T-helper 2 cell treated with Interferon-gamma antibody and Interleukin-4, amounts not matched to agents 5 μg/mL and 100 μg/mL, for 36 hours (primary cell): Measurements from ENCODE around the gene PIAS1.
A peak's percentile ranks its signal among the peaks of the same experiment; 100 is the strongest.
"Not testable (repeated sequence)": the region's sequence is repeated elsewhere in the genome, so short reads cannot be mapped to it uniquely, and the experiment has no call there.

ENCODE experiments used
- DNase-seq: peaks from one replicate; pipeline ENCODE4 v3.0.0; 2021; ENCODE audit warnings: low spot score
- H3K27ac Mint-ChIP-seq: one replicate; pipeline ENCODE4 v1.8.0; 2021; ENCODE audit warnings: mild to moderate bottlenecking, mixed read lengths
- H3K27me3 Mint-ChIP-seq: one replicate; pipeline ENCODE4 v1.8.0; 2021; ENCODE audit warnings: low read depth, mixed read lengths
- H3K36me3 Mint-ChIP-seq: one replicate; pipeline ENCODE4 v1.8.0; 2021; ENCODE audit warnings: low read depth, mixed read lengths
- H3K4me1 Mint-ChIP-seq: one replicate; pipeline ENCODE4 v1.8.0; 2021; ENCODE audit warnings: low read depth, mixed read lengths
- H3K4me3 Mint-ChIP-seq: one replicate; pipeline ENCODE4 v1.8.0; 2022; ENCODE audit warnings: mild to moderate bottlenecking, moderate library complexity, mixed read lengths
- H3K9me3 Mint-ChIP-seq: one replicate; pipeline ENCODE4 v1.8.0; 2021; ENCODE audit warnings: mixed read lengths

PIAS1 gene

DNA sequence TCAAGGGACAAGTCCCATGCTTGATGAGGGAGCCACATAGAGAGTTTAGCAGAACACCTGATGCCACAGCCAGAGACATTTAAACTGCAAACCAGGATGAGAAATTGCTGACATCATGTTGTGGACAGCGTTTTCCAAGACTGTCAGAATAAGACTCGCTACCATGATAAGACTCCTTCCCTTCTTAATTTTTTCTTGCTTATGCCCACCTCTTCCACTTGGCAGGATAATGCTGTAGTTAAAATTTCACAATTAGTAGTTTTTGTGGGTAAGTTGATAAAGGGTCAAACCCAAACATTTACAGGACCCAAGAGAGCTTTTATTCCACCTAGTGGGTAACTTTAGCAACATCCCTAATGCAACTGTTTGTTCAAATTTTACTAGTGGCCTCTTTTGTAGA, 3.0 kb upstream of the PIAS1 start:
- peaks cover 20% of the 10 kb centered on the region for H3K4me1 Mint-ChIP-seq
- peaks cover 8% of the 10 kb centered on the region for H3K9me3 Mint-ChIP-seq
- no peak overlapping the region for H3K4me3 Mint-ChIP-seq
- H3K27ac Mint-ChIP-seq = no peak overlapping the region
- DNase-seq = no peak
- H3K36me3 Mint-ChIP-seq = peaks cover 2% of the 10 kb centered on the region
- H3K27me3 Mint-ChIP-seq = peaks cover 13% of the 10 kb centered on the region

DNA sequence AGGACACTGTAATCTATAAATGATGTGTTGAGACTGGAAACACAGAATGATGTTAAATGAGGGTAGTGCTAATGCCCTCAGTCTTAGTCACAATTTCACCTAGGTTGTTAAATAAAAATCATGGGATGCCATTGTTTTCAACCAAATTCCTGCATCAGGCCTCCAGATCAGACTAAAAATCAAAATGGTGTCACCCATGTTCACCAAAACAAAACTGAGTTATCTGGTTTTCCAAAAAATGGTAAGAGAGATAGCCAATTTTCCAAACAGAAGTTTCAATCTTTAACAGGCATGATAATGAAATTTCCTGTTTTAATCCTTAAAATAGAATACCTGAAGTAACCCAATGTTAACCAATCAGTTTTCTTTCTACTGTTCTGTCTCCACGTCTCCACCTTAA, 2.2 kb upstream of the PIAS1 start:
- Mint-ChIP-seq H3K27ac (no peak overlapping the region), H3K36me3 (peaks cover 2% of the 10 kb centered on the region), H3K27me3 (peaks cover 13% of the 10 kb centered on the region), H3K4me3 (no peak overlapping the region), H3K4me1 (peaks cover 27% of the 10 kb centered on the region), H3K9me3 (peaks cover 8% of the 10 kb centered on the region)
- DNase-seq = no peak

DNA sequence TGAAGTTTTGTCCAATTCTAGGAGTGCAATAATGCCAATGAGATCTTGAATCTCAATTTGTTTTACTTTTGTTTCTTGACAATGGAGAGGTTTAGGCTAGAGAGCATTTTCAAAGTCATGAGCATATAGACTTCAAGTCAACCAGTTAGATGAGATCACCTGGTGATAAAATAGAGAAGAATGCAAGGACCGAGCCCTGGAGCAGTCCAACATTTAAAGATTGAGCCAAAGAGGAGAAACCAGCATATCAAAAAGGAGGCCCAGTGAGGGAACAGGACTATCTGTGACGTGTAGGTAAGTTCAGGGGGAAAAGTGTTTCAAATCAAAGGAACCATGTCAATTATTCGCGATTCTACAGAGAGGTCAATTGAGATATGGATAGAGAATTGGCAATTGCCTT, 1.7 kb upstream of the PIAS1 start:
- Mint-ChIP-seq H3K27ac (peak overlapping the region; percentile 39), H3K9me3 (peaks cover 8% of the 10 kb centered on the region), H3K4me3 (peak overlapping the region; percentile 90), H3K4me1 (peaks cover 32% of the 10 kb centered on the region), H3K27me3 (peaks cover 13% of the 10 kb centered on the region), H3K36me3 (peaks cover 2% of the 10 kb centered on the region)
- DNase-seq = no peak

DNA sequence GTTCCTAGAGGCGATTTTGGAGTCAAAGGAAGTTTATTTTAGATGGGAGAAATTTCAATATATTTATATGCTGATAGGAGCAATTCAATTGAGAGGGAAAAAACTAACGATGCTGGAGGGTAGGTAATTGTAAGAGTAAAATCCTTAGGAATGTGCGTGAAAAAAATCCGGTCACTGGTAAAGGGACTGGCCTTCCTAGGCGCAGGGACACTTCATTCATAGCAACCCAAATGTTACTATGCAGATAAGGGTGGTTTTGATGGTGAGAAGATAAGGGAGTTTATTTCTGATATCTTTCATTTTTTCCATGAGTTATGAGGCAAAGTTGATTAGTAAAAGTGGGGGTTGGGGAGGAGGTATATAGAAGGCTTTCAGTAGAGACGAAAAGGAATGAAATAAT, 1.1 kb upstream of the PIAS1 start:
- Mint-ChIP-seq H3K27ac (peak overlapping the region; percentile 31), H3K4me3 (peak overlapping the region; percentile 90), H3K9me3 (peaks cover 8% of the 10 kb centered on the region), H3K4me1 (peaks cover 33% of the 10 kb centered on the region), H3K27me3 (peaks cover 12% of the 10 kb centered on the region), H3K36me3 (peaks cover 2% of the 10 kb centered on the region)
- no peak for DNase-seq

DNA sequence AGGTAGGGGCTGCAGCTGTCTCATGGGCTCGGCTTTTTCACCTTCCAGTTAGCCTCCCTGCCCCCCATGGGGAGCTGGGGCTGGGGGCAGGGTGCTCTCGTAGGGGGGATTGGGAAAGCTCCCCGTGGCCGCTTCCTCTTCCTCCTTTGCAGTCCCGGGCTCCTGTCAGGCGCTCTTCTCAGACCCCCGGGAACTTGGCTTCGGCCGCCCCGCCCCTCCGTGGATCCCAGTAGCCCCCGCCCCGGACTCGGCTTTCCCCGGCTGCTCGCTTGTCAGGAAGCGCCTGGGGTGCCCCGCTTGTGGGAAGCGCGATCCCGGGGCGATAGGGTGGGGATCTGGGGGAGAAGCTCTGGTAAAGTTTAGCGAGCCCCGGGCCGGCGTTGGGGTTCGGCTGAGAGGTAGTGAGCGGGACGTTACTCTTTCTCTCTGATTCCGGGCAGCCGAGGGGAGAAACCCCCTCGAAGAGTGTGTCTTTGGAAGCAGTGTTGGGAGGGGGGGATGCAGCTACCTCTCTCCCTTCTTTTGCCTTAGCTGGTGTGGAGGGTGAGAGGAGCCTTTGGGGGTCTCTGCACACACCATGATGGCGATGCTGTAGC, 611 bp downstream of the PIAS1 start:
- Mint-ChIP-seq H3K4me1 (peaks cover 38% of the 10 kb centered on the region), H3K9me3 (peaks cover 8% of the 10 kb centered on the region), H3K27ac (peak overlapping the region; percentile 91), H3K4me3 (peak overlapping the region; percentile 95), H3K27me3 (peaks cover 6% of the 10 kb centered on the region), H3K36me3 (peaks cover 3% of the 10 kb centered on the region)
- peak; percentile 23 for DNase-seq

DNA sequence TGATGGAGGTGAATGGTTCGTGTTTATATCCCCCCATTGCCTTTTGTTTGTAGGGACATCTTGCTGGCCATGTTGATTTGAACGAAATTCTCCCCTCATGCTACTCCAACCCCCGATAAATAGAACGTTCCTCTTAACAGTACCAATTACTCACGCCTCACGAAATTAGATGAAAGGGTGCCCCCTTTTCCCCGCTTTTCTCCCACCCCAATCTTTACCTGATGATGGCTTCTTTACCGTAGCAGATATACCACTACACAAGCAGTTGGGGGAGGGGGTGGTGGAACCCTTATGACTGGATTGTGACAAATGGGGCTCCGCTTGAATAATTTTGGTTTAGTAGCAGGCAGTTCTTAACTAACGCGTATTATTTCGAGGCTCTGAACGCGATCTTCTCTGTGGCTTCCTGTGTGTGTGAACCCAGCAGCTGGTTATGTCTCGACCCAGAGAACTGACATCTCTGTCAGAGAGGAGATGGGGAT, 1.1 kb downstream of the PIAS1 start:
- H3K4me3 Mint-ChIP-seq = peak overlapping the region; percentile 95
- peaks cover 40% of the 10 kb centered on the region for H3K4me1 Mint-ChIP-seq
- peak overlapping the region; percentile 91 for H3K27ac Mint-ChIP-seq
- peaks cover 4% of the 10 kb centered on the region for H3K36me3 Mint-ChIP-seq
- peak; percentile 60 for DNase-seq
- H3K9me3 Mint-ChIP-seq = peaks cover 8% of the 10 kb centered on the region
- H3K27me3 Mint-ChIP-seq = peaks cover 4% of the 10 kb centered on the region

DNA sequence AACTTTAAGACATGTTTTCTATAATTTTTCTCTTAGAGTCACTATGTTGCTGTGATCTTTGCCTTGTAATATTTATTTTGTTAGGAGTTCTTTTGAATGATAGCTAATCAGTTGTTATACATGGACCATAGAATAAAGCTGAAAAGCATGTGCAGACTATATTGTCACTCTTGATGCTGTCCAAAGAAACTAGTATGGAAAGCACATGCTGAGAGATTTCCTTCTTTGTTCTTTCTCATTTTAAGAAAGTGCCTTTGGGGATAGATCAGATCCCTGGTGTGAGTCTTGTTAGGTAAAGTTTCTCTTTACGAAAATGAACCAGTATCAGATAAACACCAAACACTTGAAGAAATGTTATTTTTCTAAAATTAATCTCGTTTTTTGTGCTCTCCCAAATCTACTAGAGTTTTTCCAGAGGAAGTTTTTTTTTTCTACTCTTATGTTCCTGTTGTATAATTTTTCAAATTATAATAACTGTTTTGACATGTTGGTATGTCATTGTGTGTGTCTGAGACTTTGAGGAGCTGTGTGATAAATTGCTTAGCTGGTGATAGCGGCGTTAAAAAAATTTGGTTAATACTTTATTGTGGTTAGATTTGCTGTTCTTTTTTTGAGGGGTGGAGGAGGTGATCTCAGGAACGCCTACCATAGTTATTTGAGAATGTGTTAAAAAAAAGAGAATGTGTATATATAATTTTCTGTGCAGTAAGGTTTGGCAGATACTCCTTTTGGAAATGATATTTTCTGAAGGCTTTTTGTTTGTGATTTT, 2.2 kb downstream of the PIAS1 start:
- Mint-ChIP-seq H3K27me3 (peaks cover 4% of the 10 kb centered on the region), H3K36me3 (peaks cover 6% of the 10 kb centered on the region), H3K27ac (no peak overlapping the region), H3K9me3 (peaks cover 8% of the 10 kb centered on the region), H3K4me1 (peaks cover 44% of the 10 kb centered on the region), H3K4me3 (peak overlapping the region; percentile 75)
- DNase-seq = no peak

DNA sequence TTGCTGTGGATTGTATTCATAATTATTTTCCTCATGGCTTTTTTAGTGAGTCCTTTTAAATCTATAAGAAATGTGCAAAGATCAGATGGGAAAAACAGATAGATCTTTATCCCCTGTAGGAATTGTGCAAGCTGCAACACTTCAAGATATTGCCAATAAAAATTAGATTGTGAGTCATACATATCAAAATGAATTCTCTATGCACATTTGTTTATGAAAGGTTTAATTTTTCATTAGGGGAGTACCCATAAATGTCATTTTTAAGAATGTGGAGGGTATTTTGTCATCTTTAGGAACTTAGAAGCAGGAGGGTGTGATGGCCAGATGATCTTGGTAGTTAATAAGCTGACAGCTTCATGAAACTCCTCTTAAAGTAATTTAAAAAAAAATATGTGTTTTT, 2.9 kb downstream of the PIAS1 start:
- no peak overlapping the region for H3K27ac Mint-ChIP-seq
- H3K36me3 Mint-ChIP-seq = peaks cover 10% of the 10 kb centered on the region
- peaks cover 8% of the 10 kb centered on the region for H3K9me3 Mint-ChIP-seq
- H3K4me1 Mint-ChIP-seq = peaks cover 50% of the 10 kb centered on the region
- H3K27me3 Mint-ChIP-seq = peaks cover 4% of the 10 kb centered on the region
- DNase-seq = no peak
- H3K4me3 Mint-ChIP-seq = no peak overlapping the region

DNA sequence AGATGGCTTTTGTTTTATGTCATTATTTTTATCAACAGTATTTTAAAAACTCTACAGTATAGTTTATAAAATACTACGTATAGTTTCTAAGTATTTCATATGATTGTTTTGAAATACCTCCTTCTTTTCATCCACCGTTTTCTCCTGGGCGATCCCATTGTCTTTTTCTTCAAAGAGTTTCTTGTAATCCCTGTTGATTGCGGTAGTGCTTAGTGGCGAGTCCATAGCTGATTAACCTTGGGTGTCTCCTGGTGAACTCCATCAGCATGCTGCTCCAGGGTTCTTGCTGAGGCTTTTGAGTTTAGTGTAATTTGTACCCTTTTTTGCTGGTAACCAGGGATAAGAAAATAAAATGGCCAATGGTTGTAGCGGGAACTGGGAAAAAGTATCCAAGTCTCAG, 3.6 kb downstream of the PIAS1 start:
- peaks cover 4% of the 10 kb centered on the region for H3K9me3 Mint-ChIP-seq

DNA sequence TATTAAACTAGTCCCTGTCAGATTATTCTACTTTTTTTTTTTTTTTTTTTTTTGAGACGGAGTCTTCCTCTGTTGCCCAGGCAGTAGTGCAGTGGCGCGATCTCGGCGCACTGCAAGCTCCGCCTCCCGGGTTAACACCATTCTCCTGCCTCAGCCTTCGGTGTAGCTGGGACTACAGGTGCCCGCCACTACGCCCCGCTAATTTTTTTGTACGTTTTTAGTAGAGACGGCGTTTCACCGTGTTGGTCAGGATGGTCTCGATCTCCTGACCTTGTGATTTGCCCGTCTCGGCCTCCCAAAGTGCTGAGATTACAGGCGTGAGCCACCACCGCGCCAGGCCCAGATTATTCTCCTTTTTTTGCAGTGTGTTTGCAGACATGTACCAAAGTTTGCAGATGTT, 4.9 kb downstream of the PIAS1 start:
- peaks cover 41% of the 10 kb centered on the region for H3K4me1 Mint-ChIP-seq

More for the DNA sequence above, 3.6 kb downstream of the PIAS1 start:
- Mint-ChIP-seq H3K27me3 (no peaks in the 10 kb centered on the region), H3K27ac (no peak overlapping the region), H3K36me3 (peaks cover 8% of the 10 kb centered on the region), H3K4me1 (peaks cover 49% of the 10 kb centered on the region), H3K4me3 (no peak overlapping the region)
- no peak for DNase-seq

DNA sequence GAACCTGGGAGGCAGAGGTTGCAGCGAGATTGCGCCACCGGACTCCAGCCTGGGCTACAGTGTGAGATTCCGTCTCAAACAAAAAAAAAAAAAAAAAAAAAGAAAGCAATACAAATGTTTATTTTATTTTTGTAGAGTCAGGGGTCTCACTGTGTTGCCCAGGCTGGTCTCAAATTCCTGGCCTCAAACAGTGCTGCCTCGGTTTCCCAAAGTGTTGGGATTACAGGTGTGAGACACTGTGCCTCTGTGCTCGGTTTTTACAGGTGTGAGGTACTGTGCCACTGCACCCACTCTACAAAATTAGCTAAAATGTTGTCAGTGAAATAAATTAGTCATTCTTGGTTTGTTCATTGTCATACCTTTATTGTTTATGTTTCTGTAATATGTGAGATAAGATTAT, 5.5 kb downstream of the PIAS1 start:
- Mint-ChIP-seq H3K36me3 (peaks cover 8% of the 10 kb centered on the region), H3K27me3 (no peaks in the 10 kb centered on the region), H3K4me3 (no peak overlapping the region), H3K4me1 (peaks cover 41% of the 10 kb centered on the region), H3K27ac (no peak overlapping the region), H3K9me3 (no peaks in the 10 kb centered on the region)
- DNase-seq = no peak

More for the DNA sequence above, 4.9 kb downstream of the PIAS1 start:
- not testable (repeated sequence) for DNase-seq, H3K36me3 Mint-ChIP-seq, H3K9me3 Mint-ChIP-seq, H3K27me3 Mint-ChIP-seq, H3K4me3 Mint-ChIP-seq, H3K27ac Mint-ChIP-seq

DNA sequence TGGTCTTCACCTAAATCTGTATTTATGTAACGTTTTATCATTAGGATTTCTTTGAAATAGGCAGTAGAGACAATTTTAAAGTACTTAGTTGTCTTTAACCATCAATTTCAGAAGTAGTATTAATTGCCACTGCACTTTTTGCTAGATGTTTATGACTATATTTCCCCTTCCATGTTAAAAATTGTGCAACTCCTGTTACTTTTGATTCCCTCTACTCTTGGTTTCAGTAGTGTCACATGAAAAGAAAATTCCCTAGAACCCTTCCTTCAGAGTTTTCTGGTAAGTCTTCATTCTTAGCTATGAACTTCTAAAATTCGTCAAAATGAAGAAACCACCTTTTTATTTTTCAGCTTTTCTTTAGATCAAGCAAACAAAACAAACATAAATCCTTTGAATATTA, 7.1 kb downstream of the PIAS1 start:
- Mint-ChIP-seq H3K9me3 (no peaks in the 10 kb centered on the region), H3K36me3 (peaks cover 8% of the 10 kb centered on the region), H3K4me1 (peaks cover 37% of the 10 kb centered on the region), H3K27me3 (no peaks in the 10 kb centered on the region), H3K4me3 (no peak overlapping the region), H3K27ac (no peak overlapping the region)
- DNase-seq = no peak

DNA sequence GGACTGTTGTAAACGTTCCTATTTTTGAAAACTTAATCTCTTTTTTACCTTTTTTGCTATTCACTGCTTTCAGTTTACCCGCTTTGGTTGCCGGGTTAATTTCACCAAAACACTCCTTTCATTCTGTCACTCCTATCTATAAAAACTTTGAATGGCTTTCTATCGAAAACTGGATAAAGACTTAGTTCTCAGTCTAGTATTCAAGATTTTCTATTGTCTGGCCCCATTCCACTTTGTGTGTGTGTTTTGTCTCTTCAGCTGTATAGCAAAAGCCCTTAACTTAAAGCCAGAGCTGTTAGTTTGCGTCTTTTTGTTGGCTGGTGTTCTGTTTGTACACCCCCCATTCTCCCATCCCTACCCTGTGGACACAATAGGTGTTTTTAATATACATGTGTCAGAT, 7.5 kb downstream of the PIAS1 start:
- no peak overlapping the region for H3K4me3 Mint-ChIP-seq

DNA sequence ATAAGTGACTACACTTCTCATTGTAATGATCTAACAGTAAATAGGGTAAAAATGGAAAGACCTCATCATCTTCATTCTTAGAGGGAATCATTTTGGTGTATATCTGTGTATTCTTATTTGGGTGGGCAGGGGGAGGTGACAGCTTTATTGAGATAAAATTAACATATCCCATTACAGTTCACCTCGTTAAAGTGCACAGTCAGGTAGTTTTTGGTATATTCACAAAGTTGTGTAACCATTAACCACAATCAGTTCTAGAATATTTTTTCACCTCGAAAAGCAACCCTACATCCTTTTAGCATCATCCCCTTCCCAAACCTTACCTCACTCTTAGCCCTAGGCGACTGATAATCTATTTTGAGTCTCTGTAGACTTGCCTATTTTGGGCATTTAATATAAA, 8.1 kb downstream of the PIAS1 start:
- H3K27me3 Mint-ChIP-seq = no peaks in the 10 kb centered on the region
- no peaks in the 10 kb centered on the region for H3K9me3 Mint-ChIP-seq
- H3K27ac Mint-ChIP-seq = no peak overlapping the region
- peaks cover 34% of the 10 kb centered on the region for H3K4me1 Mint-ChIP-seq
- H3K36me3 Mint-ChIP-seq = peaks cover 11% of the 10 kb centered on the region
- DNase-seq = no peak
- no peak overlapping the region for H3K4me3 Mint-ChIP-seq

More for the DNA sequence above, 7.5 kb downstream of the PIAS1 start:
- H3K27me3 Mint-ChIP-seq = no peaks in the 10 kb centered on the region
- peaks cover 35% of the 10 kb centered on the region for H3K4me1 Mint-ChIP-seq
- DNase-seq = no peak
- H3K36me3 Mint-ChIP-seq = peaks cover 10% of the 10 kb centered on the region
- H3K27ac Mint-ChIP-seq = no peak overlapping the region
- no peaks in the 10 kb centered on the region for H3K9me3 Mint-ChIP-seq
